NT2/D1 (cell line): Measurements from ENCODE around the gene ORC6.

Experiments
- SUZ12 ChIP-seq: IDR thresholded peaks from 2 replicates; pipeline ENCODE4 v1.6.1; 2011; ENCODE audit not compliant: insufficient read length, insufficient read depth; ENCODE audit errors: extremely low read depth
- YY1 ChIP-seq: IDR thresholded peaks from 2 replicates; pipeline ENCODE4 v1.6.1; 2011; ENCODE audit not compliant: insufficient read length, insufficient read depth

- no peak for TF ChIP-seq SUZ12
- no peak for TF ChIP-seq YY1
Observed at GRCh38 chr16:46686815-46687473, 2.5 kb upstream of the ORC6 start.
